Measurements from ENCODE around the gene ADGRL3.

- TF ChIP-seq POLR2A (IDR thresholded peaks at IDR 0.05) = no peak
- TF ChIP-seq CTCF (IDR thresholded peaks at IDR 0.05) = no peak
Observed at GRCh38 chr4:61489927-61490326, 289.8 kb downstream of the ADGRL3 start.
